PFSK-1 (cell line): ENCODE data around the gene CLK2.

Experiments used
- FOXP2 ChIP-seq: optimal IDR thresholded peaks from 2 replicates; pipeline ENCODE3; 2011; ENCODE audit warnings: borderline replicate concordance, control low read depth, inconsistent platforms; ENCODE audit not compliant: insufficient read depth; ENCODE audit errors: extremely low read length, extremely low read depth
- POLR2AphosphoS5 ChIP-seq: IDR thresholded peaks from 2 replicates; pipeline ENCODE4 v1.6.1; 2012; ENCODE audit warnings: low read depth, mild to moderate bottlenecking, control low read depth, low read length, moderate library complexity
- SIN3A ChIP-seq: IDR thresholded peaks from 2 replicates; pipeline ENCODE4 v1.6.1; 2012; ENCODE audit warnings: mild to moderate bottlenecking, low read length, moderate library complexity, borderline replicate concordance; ENCODE audit not compliant: insufficient read depth
- TAF1 ChIP-seq: IDR thresholded peaks from 2 replicates; pipeline ENCODE4 v1.6.1; 2012; ENCODE audit warnings: low read length, control low read depth, borderline replicate concordance; ENCODE audit not compliant: insufficient read depth
- TF ChIP-seq, protein P1 (sequence below), 2 experiments: IDR thresholded peaks; 2 replicates each; pipeline versions ENCODE4 v1.6.1 to v1.8.0; 2011 to 2012; ENCODE audit warnings: low read depth in 2 of 2, low read length in 2 of 2, control low read depth in 1 of 2, inconsistent platforms in 1 of 2, mild to moderate bottlenecking in 1 of 2, moderate library complexity in 1 of 2; ENCODE audit not compliant: insufficient read depth in 1 of 2

DNA sequence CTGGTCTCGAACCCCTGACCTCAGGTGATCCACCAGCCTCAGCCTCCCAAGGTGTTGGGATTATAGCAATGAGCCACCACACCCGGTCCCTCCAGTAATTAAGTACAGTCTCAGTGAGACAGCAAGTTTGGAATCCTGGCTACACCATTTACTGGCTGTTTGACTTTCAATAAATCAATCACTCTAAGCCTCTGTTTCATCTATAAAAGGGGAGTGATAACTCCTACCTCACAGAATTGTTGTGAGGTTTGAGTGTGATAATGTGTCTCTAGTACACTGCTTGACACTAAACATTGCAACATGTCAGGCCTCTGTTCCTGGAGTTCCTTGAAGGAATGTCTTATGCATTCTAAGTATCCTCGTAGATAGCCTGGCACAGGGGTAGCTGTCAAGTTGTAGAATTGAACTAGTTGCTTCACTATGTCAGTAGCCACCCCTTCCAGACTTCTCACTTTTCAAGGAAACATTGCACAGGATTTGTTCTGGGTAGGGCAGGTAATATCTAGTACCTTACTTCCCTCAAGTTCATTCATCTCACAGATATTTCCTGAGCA lies 30.4 kb downstream of the CLK2 start:
- TF ChIP-seq, protein P1, sequence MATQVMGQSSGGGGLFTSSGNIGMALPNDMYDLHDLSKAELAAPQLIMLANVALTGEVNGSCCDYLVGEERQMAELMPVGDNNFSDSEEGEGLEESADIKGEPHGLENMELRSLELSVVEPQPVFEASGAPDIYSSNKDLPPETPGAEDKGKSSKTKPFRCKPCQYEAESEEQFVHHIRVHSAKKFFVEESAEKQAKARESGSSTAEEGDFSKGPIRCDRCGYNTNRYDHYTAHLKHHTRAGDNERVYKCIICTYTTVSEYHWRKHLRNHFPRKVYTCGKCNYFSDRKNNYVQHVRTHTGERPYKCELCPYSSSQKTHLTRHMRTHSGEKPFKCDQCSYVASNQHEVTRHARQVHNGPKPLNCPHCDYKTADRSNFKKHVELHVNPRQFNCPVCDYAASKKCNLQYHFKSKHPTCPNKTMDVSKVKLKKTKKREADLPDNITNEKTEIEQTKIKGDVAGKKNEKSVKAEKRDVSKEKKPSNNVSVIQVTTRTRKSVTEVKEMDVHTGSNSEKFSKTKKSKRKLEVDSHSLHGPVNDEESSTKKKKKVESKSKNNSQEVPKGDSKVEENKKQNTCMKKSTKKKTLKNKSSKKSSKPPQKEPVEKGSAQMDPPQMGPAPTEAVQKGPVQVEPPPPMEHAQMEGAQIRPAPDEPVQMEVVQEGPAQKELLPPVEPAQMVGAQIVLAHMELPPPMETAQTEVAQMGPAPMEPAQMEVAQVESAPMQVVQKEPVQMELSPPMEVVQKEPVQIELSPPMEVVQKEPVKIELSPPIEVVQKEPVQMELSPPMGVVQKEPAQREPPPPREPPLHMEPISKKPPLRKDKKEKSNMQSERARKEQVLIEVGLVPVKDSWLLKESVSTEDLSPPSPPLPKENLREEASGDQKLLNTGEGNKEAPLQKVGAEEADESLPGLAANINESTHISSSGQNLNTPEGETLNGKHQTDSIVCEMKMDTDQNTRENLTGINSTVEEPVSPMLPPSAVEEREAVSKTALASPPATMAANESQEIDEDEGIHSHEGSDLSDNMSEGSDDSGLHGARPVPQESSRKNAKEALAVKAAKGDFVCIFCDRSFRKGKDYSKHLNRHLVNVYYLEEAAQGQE (IDR thresholded peaks at IDR 0.05; ENCODE audit: insufficient read depth in 1 of 2, low read depth in 2 of 2, low read length in 2 of 2): no peak
- no peak for TF ChIP-seq SIN3A
- TF ChIP-seq TAF1: no peak
- no peak for TF ChIP-seq FOXP2
- TF ChIP-seq POLR2AphosphoS5: no peak
